GM21390 (cell line): Measurements from ENCODE around the gene STAT5A.
A peak's percentile ranks its signal among the peaks of the same experiment; 100 is the strongest.
"Not testable (repeated sequence)": the region's sequence is repeated elsewhere in the genome, so short reads cannot be mapped to it uniquely, and the experiment has no call there.

ENCODE experiments used
- ATAC-seq: cut with Tn5 transposase; IDR thresholded peaks from one replicate; pipeline ENCODE4 v1.9.1; 2021; ENCODE audit not compliant: unreplicated experiment

Gene STAT5A

GRCh38 chr17:42305031-42305330, 16.7 kb downstream of the STAT5A start:
- ATAC-seq, result not testable (repeated sequence)

DNA sequence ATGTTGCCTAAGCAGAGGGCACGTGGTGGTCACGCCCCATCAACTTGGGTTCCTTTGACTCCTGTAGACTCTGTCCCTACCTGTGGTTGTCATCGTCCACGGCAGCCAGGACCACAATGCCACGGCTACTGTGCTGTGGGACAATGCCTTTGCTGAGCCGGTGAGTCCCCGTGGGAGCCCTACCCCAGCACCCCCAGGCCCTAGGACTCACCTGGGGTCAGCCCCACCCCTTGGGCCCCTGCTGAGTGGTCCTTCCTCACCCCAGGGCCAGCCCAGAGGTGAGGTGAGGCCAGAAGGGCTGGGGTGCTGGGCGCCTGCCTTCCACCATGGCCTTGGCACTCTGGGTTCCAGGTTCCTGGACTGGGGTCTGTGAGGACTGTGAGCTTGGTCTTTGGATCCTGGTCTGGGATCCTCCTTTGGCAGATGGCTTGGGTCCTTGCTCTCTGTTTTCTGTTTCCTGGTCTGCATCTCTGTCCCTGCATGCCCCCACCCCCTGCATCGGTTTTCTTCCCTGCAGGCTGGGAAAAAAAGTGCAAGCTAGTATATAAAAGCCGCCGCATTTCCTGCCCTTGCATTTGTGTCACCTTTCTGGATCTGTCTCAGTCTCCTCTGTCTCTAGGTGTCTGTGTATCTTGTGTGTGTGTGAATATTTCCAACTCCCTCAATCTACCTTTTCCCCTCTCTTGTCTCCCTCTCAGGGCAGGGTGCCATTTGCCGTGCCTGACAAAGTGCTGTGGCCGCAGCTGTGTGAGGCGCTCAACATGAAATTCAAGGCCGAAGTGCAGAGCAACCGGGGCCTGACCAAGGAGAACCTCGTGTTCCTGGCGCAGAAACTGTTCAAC, 17.5 kb downstream of the STAT5A start:
- no peak for ATAC-seq

DNA sequence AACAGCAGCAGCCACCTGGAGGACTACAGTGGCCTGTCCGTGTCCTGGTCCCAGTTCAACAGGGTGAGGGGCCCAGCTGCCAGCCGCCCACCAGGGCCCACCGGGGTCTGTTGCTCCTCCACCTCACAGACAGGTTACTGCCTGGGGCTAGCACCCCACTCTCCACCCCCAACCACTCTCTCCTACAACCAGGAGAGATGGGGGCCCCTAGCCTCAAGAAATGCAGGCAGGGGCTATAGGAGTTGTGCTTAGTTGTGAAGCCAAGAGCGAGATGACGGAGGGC, 18.0 kb downstream of the STAT5A start:
- ATAC-seq, result no peak

DNA sequence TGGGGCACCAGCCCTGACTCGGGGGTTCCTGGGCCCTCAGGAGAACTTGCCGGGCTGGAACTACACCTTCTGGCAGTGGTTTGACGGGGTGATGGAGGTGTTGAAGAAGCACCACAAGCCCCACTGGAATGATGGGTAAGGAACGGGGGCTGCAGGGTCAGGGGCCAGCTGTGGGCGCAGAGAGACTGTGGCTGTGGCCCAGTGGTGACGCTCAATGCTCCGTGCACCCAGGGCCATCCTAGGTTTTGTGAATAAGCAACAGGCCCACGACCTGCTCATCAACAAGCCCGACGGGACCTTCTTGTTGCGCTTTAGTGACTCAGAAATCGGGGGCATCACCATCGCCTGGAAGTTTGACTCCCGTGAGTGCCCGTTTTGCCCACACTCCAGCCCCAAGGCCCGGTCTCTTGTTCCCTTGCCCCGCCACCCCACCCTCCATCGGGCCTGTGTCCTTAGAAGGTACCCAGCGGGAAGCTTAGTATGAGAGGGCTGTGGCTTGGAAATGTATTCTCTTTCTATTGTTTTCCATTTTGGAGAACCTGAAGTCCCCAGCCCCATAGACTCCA, 19.1 kb downstream of the STAT5A start:
- no peak for ATAC-seq

GRCh38 chr17:42308446-42308845, 20.1 kb downstream of the STAT5A start:
- ATAC-seq, result no peak

- ATAC-seq, result no peak
Measured at GRCh38 chr17:42309142-42309541, 20.8 kb downstream of the STAT5A start.

DNA sequence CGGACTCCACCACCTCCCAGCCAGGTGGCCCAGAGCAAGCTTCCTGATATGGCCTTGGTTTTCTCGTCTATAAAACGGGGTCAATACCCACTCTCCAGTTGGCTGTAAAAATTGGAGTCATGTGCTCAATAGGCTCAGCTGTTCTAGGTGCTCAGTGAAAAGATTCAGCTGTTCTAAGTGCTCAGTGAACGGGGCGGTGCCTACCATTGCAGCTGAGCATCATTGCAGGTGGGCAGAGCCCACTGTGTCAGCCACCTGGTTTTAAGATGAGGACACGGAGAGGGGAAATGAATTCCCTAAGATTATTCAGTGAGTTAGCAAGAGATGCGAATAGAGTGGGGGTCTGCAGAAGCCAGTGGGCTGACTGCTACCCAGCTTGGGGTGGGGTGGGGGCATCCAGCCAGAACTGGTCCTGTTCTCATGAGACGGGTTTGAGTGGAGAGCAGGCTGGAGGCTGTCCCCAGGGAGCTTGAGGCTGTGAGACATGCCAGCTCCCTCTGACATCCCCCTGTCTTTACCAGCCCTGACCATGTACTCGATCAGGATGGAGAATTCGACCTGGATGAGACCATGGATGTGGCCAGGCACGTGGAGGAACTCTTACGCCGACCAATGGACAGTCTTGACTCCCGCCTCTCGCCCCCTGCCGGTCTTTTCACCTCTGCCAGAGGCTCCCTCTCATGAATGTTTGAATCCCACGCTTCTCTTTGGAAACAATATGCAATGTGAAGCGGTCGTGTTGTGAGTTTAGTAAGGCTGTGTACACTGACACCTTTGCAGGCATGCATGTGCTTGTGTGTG, 21.9 kb downstream of the STAT5A start:
- ATAC-seq, result no peak

DNA sequence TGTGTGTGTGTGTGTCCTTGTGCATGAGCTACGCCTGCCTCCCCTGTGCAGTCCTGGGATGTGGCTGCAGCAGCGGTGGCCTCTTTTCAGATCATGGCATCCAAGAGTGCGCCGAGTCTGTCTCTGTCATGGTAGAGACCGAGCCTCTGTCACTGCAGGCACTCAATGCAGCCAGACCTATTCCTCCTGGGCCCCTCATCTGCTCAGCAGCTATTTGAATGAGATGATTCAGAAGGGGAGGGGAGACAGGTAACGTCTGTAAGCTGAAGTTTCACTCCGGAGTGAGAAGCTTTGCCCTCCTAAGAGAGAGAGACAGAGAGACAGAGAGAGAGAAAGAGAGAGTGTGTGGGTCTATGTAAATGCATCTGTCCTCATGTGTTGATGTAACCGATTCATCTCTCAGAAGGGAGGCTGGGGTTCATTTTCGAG, 22.5 kb downstream of the STAT5A start:
- ATAC-seq, result no peak

- ATAC-seq, result no peak
Measured at GRCh38 chr17:42311240-42312034, 23.1 kb downstream of the STAT5A start.

DNA sequence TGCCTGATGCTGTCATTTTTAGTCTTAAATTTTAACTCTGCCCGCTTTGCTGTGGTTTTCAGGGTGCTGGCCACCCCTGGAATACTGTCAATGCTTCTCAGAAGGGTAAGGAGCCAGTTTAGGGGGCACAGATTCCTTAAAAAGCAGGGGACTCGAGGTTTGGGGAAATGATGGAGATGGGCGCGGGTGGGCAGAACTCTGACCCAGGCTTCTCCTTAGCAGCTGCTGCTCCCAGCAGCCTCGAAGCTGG, 23.7 kb downstream of the STAT5A start:
- no peak for ATAC-seq

GRCh38 chr17:42312285-42313130, 24.2 kb downstream of the STAT5A start:
- peak; percentile 49 for ATAC-seq

DNA sequence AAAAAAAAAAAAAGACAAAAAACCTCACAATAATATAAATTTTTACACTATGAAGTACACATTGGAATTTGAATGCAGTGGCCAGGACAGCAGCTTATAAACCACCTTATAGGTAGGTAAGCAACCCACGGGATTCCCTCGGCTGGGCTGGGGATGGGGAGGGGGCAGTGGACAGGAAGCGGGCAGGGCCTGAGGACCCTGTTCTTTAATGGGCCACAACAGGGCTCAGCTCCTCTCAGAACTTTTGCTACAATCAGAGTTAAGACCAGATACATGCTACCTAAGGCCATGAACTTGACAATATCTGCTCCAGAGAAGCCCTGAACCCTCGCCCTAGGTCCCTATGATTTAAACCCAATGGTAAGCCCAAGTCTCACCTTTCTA, 25.1 kb downstream of the STAT5A start:
- ATAC-seq, result no peak

- no peak for ATAC-seq
Measured at GRCh38 chr17:42313773-42314566, 25.7 kb downstream of the STAT5A start.

GRCh38 chr17:42315402-42316156, 27.3 kb downstream of the STAT5A start:
- ATAC-seq, result no peak

GRCh38 chr17:42316755-42317154, 28.5 kb downstream of the STAT5A start:
- no peak for ATAC-seq

- ATAC-seq, result no peak
Measured at GRCh38 chr17:42317266-42317845, 29.1 kb downstream of the STAT5A start.

- ATAC-seq, result not testable (repeated sequence)
Measured at GRCh38 chr17:42317967-42318366, 29.7 kb downstream of the STAT5A start.

DNA sequence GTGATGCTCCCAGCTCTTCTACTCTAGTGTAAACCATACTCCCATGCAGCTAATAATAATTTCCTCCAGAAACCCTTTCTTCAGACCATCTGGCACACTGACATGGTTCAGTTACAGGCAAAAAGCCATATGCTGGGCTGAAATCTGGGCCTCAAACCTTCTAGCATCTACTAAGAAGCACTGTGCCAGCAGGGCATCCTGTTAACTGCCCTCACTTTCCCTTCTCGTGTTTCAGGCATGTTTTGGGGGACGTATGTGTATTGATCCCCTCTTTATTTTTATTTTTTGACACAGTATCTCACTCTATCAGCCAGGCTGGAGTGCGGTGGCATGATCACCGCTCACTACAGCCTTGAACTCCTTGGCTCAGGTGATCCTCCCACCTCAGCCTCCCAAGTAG, 33.3 kb downstream of the STAT5A start:
- ATAC-seq, result no peak
